K562 (cell line): ENCODE results near the gene TIMM44. TPM values are rescaled to one million over a fixed set of nuclear protein-coding genes. Genes with fewer than 3 reads are reported as not detected.
A peak's percentile ranks its signal among the peaks of the same experiment; 100 is the strongest.

Experiments
- CTCFL ChIP-seq: IDR thresholded peaks from 2 replicates; pipeline ENCODE4 v1.6.1; 2011; ENCODE audit warnings: borderline replicate concordance, low read depth, mild to moderate bottlenecking, moderate library complexity, low read length; ENCODE audit not compliant: insufficient read depth, poor library complexity, severe bottlenecking
- EGR1 ChIP-seq: fragments of 450-650 bp; conservative IDR thresholded peaks from 2 replicates; pipeline ENCODE4 v1.6.1; 2017; ENCODE audit warnings: mild to moderate bottlenecking
- ETV6 ChIP-seq, 3 experiments: fragments of 150-350 bp in 1 of 3; sonication (generic) in 1 of 3; formaldehyde crosslinking in 1 of 3; IDR thresholded peaks; 2 replicates each; pipeline versions ENCODE4 v1.6.1 to v1.8.0; 2014 to 2022; ENCODE audit warnings: borderline replicate concordance in 2 of 3, low read depth in 2 of 3, antibody characterized with exemption in 1 of 3, low read length in 1 of 3, mild to moderate bottlenecking in 1 of 3, missing genetic modification reagents in 1 of 3
- JUN ChIP-seq, 2 experiments: sonication (generic) in 1 of 2; formaldehyde crosslinking in 1 of 2; IDR thresholded peaks; 2 replicates each; pipeline versions ENCODE4 v1.6.1 to v1.8.0; 2012 to 2022; ENCODE audit warnings: borderline replicate concordance in 2 of 2, mild to moderate bottlenecking in 2 of 2, improper control_type of control experiment in 1 of 2, low read depth in 1 of 2, low read length in 1 of 2, missing genetic modification reagents in 1 of 2
- L3MBTL2 ChIP-seq: fragments of 450-650 bp; IDR thresholded peaks from 2 replicates; pipeline ENCODE4 v1.6.1; 2016; ENCODE audit warnings: mild to moderate bottlenecking, moderate library complexity
- MCM3 ChIP-seq: fragments of 450-650 bp; IDR thresholded peaks from 2 replicates; pipeline ENCODE4 v1.6.1; 2016
- MEF2D ChIP-seq: conservative IDR thresholded peaks from 2 replicates; pipeline ENCODE4 v1.6.1; 2016; ENCODE audit warnings: low read depth, missing genetic modification characterization, missing compliant biosample characterization
- MNT ChIP-seq, 2 experiments: fragments of 450-650 bp; conservative IDR thresholded peaks; 2 replicates each; pipeline ENCODE4 v1.6.1; 2017; ENCODE audit warnings: mild to moderate bottlenecking in 2 of 2, moderate library complexity in 2 of 2
- MTA2 ChIP-seq: fragments of 450-650 bp; IDR thresholded peaks from 2 replicates; pipeline ENCODE4 v1.6.1; 2016; ENCODE audit warnings: low read depth
- MYNN ChIP-seq, 2 experiments: sonication (generic); formaldehyde crosslinking in 1 of 2; IDR thresholded peaks; 2 replicates each; pipeline versions ENCODE4 v1.5.0 to v1.6.1; 2016 to 2020; ENCODE audit warnings: antibody characterized with exemption in 1 of 2, missing genetic modification reagents in 1 of 2
- NR0B1 ChIP-seq: fragments of 450-650 bp; IDR thresholded peaks from one replicate; pipeline ENCODE4 v1.6.1; 2018; ENCODE audit warnings: mild to moderate bottlenecking, moderate library complexity; ENCODE audit not compliant: partially characterized antibody
- PCBP2 ChIP-seq: fragments of 200-400 bp; formaldehyde crosslinking; IDR thresholded peaks from 2 replicates; pipeline ENCODE4 v1.6.1; 2018; ENCODE audit warnings: low read length, low read depth, mild to moderate bottlenecking, moderate library complexity; ENCODE audit not compliant: poor library complexity, severe bottlenecking
- RBM39 ChIP-seq: fragments of 200-400 bp; formaldehyde crosslinking; optimal IDR thresholded peaks from 2 replicates; pipeline ENCODE3; 2018; ENCODE audit warnings: low read depth, low read length
- SMAD4 ChIP-seq: fragments of 250-450 bp; sonication (Bioruptor Pico); conservative IDR thresholded peaks from 2 replicates; pipeline ENCODE4 v1.8.0; 2021; ENCODE audit warnings: inconsistent platforms, mild to moderate bottlenecking, moderate library complexity
- SMARCC2 ChIP-seq: fragments of 450-650 bp; IDR thresholded peaks from 2 replicates; pipeline ENCODE4 v1.6.1; 2017; ENCODE audit warnings: antibody characterized with exemption, moderate library complexity, mild to moderate bottlenecking, low read depth
- TAL1 ChIP-seq: fragments of 450-650 bp; IDR thresholded peaks from 2 replicates; pipeline ENCODE4 v1.6.1; 2016; ENCODE audit warnings: mild to moderate bottlenecking
- TCFL5 ChIP-seq: fragments of 250-450 bp; sonication (Bioruptor Pico); conservative IDR thresholded peaks from 2 replicates; pipeline ENCODE4 v1.6.1; 2021; ENCODE audit warnings: mild to moderate bottlenecking, moderate library complexity, matching md5 sums
- polyA plus RNA-seq, 8 experiments: library from polyadenylated mRNA; depleted of rRNA in 4 of 8; stranded (reverse) in 5 of 8; unstranded in 3 of 8; fragments of >200 nt; fragmentation: Nextera tagmentation in 2 of 8; fragmentation: Illumina TruSeq in 1 of 8; extraction: Ambion mirVana in 2 of 8; extraction: Trizol in 1 of 8; gene quantifications; 2 replicates each; pipeline versions ENCODE4 v1.2.1 to v1.2.3, GENCODE V29; 2011 to 2014; ENCODE audit warnings: inconsistent platforms in 1 of 8, missing spikeins in 1 of 8
- total RNA-seq, 7 experiments: library from RNA; depleted of rRNA in 6 of 7; stranded (reverse); fragments of >200 nt in 6 of 7; fragmentation: Illumina TruSeq in 2 of 7; extraction: Trizol in 2 of 7; gene quantifications; 2 replicates each; pipeline versions ENCODE4 v1.2.1 to v1.2.3, GENCODE V29; 2011 to 2021; ENCODE audit warnings: low replicate concordance in 1 of 7
- TF ChIP-seq, protein P1 (sequence below): fragments of 200-800 bp; sonication (Bioruptor generic); IDR thresholded peaks from 2 replicates; pipeline ENCODE4 v1.6.1; 2017; ENCODE audit warnings: missing genetic modification characterization, missing compliant biosample characterization
- TF ChIP-seq, protein P2 (sequence below): fragments of 450-650 bp; IDR thresholded peaks from 2 replicates; pipeline ENCODE4 v1.6.1; 2017; ENCODE audit warnings: mild to moderate bottlenecking, moderate library complexity

The TIMM44 gene
- total and polyA plus RNA-seq, 9 of the 15 experiments (the other 6 are each of a cell fraction or from before 2014, with no cell fraction given) = 10.3 to 231 (median 89.3) TPM

GRCh38 chr19:7908078-7908699, 35.3 kb downstream of the TIMM44 start (continued):
- TF ChIP-seq JUN (IDR thresholded peaks at IDR 0.05; ENCODE audit: borderline replicate concordance, low read depth, low read length) (no peak), JUN (CRISPR knock-in tag; IDR thresholded peaks at IDR 0.05; ENCODE audit: borderline replicate concordance) (no peak), EGR1 (peak; percentile 77), MCM3 (no peak), ETV6 (IDR thresholded peaks at IDR 0.05; ENCODE audit: borderline replicate concordance in 1 of 2, low read depth in 2 of 2, low read length in 1 of 2) (no peak), ETV6 (CRISPR knock-in tag; IDR thresholded peaks at IDR 0.05; ENCODE audit: borderline replicate concordance) (no peak), MTA2 (no peak), SMARCC2 (no peak), MNT (conservative IDR thresholded peaks at IDR 0.05) (peak in 1 of 2 experiments; percentile 31; a peak in 1 of 4 replicates), MYNN (IDR thresholded peaks at IDR 0.05) (0 out of 2 replicates have a peak, but pooled peaks have one; percentile 17), MYNN (CRISPR knock-in tag; IDR thresholded peaks at IDR 0.05) (no peak), SMAD4 (CRISPR knock-in tag) (no peak), TAL1 (no peak), L3MBTL2 (no peak), NR0B1 (no peak), RBM39 (no peak), TCFL5 (CRISPR knock-in tag) (no peak), MEF2D (no peak), PCBP2 (no peak), CTCFL (no peak)
- TF ChIP-seq, protein P1, sequence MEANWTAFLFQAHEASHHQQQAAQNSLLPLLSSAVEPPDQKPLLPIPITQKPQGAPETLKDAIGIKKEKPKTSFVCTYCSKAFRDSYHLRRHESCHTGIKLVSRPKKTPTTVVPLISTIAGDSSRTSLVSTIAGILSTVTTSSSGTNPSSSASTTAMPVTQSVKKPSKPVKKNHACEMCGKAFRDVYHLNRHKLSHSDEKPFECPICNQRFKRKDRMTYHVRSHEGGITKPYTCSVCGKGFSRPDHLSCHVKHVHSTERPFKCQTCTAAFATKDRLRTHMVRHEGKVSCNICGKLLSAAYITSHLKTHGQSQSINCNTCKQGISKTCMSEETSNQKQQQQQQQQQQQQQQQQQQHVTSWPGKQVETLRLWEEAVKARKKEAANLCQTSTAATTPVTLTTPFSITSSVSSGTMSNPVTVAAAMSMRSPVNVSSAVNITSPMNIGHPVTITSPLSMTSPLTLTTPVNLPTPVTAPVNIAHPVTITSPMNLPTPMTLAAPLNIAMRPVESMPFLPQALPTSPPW (CRISPR knock-in tag) = peak; percentile 65
- TF ChIP-seq, protein P2, sequence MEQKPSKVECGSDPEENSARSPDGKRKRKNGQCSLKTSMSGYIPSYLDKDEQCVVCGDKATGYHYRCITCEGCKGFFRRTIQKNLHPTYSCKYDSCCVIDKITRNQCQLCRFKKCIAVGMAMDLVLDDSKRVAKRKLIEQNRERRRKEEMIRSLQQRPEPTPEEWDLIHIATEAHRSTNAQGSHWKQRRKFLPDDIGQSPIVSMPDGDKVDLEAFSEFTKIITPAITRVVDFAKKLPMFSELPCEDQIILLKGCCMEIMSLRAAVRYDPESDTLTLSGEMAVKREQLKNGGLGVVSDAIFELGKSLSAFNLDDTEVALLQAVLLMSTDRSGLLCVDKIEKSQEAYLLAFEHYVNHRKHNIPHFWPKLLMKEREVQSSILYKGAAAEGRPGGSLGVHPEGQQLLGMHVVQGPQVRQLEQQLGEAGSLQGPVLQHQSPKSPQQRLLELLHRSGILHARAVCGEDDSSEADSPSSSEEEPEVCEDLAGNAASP = no peak
